K562 (cell line): ENCODE measurements around the gene ZSCAN22. TPM values are rescaled to one million over a fixed set of nuclear protein-coding genes. Genes with fewer than 3 reads are reported as not detected.

Experiments
- CBX1 ChIP-seq: sonication (generic); IDR thresholded peaks from 2 replicates; pipeline ENCODE4 v1.6.1; 2016; ENCODE audit warnings: antibody characterized with exemption, low read depth, mild to moderate bottlenecking
- CHD1 ChIP-seq: fragments of 200-600 bp; sonication (generic); IDR thresholded peaks from one replicate; pipeline ENCODE4 v1.6.1; 2012; ENCODE audit warnings: mild to moderate bottlenecking, moderate library complexity, low read length, inconsistent platforms
- GTF3C2 ChIP-seq: IDR thresholded peaks from 3 replicates; pipeline ENCODE4 v1.6.1; 2011; ENCODE audit warnings: borderline replicate concordance, mild to moderate bottlenecking, moderate library complexity; ENCODE audit not compliant: insufficient read length; ENCODE audit errors: extremely low read depth
- MAZ ChIP-seq, 2 experiments: fragments of 450-650 bp in 1 of 2; sonication (generic) in 1 of 2; formaldehyde crosslinking; IDR thresholded peaks in 1 of 2; conservative IDR thresholded peaks in 1 of 2; 2 replicates each; pipeline versions ENCODE4 v1.4.0 to v1.5.0; 2020; ENCODE audit warnings: mild to moderate bottlenecking in 1 of 2, missing genetic modification reagents in 1 of 2
- MBD1 ChIP-seq: fragments of 250-450 bp; sonication (Bioruptor Pico); IDR thresholded peaks from 2 replicates; pipeline ENCODE4 v1.8.0; 2022; ENCODE audit warnings: inconsistent platforms
- MYC ChIP-seq, 2 experiments: fragments of 250-450 bp in 1 of 2; sonication (Bioruptor Pico) in 1 of 2; IDR thresholded peaks; 2 replicates each; pipeline versions ENCODE4 v1.5.1 to v1.6.1; 2012 to 2021; ENCODE audit warnings: low read depth in 2 of 2, borderline replicate concordance in 1 of 2, improper control_type of control experiment in 1 of 2, low read length in 1 of 2, mild to moderate bottlenecking in 1 of 2, moderate library complexity in 1 of 2
- NFRKB ChIP-seq: fragments of 450-650 bp; IDR thresholded peaks from 2 replicates; pipeline ENCODE4 v1.6.1; 2016; ENCODE audit warnings: low read depth
- PRDM10 ChIP-seq: fragments of 450-650 bp; IDR thresholded peaks from 2 replicates; pipeline ENCODE4 v1.6.1; 2018; ENCODE audit not compliant: partially characterized antibody
- RNF2 ChIP-seq: sonication (generic); IDR thresholded peaks from 2 replicates; pipeline ENCODE4 v1.6.1; 2016
- SIN3B ChIP-seq: fragments of 450-650 bp; IDR thresholded peaks from 2 replicates; pipeline ENCODE4 v1.6.1; 2017; ENCODE audit warnings: low read depth, mild to moderate bottlenecking, moderate library complexity
- ZNF253 ChIP-seq: fragments of 250-450 bp; sonication (Bioruptor Pico); conservative IDR thresholded peaks from 2 replicates; pipeline ENCODE4 v1.6.1; 2021; ENCODE audit warnings: mild to moderate bottlenecking
- polyA plus RNA-seq, 8 experiments: library from polyadenylated mRNA; depleted of rRNA in 4 of 8; stranded (reverse) in 5 of 8; unstranded in 3 of 8; fragments of >200 nt; fragmentation: Nextera tagmentation in 2 of 8; fragmentation: Illumina TruSeq in 1 of 8; extraction: Ambion mirVana in 2 of 8; extraction: Trizol in 1 of 8; gene quantifications; 2 replicates each; pipeline versions ENCODE4 v1.2.1 to v1.2.3, GENCODE V29; 2011 to 2014; ENCODE audit warnings: inconsistent platforms in 1 of 8, missing spikeins in 1 of 8
- total RNA-seq, 7 experiments: library from RNA; depleted of rRNA in 6 of 7; stranded (reverse); fragments of >200 nt in 6 of 7; fragmentation: Illumina TruSeq in 2 of 7; extraction: Trizol in 2 of 7; gene quantifications; 2 replicates each; pipeline versions ENCODE4 v1.2.1 to v1.2.3, GENCODE V29; 2011 to 2021; ENCODE audit warnings: low replicate concordance in 1 of 7
- TF ChIP-seq, protein P1 (sequence below), 3 experiments: fragments of 200-800 bp in 1 of 3; fragments of 250-450 bp in 1 of 3; fragments of 450-650 bp in 1 of 3; sonication (Bioruptor Pico) in 1 of 3; sonication (Bioruptor generic) in 1 of 3; formaldehyde crosslinking in 1 of 3; IDR thresholded peaks; 2 replicates each; pipeline versions ENCODE4 v1.6.1 to v1.8.0; 2016 to 2022; ENCODE audit warnings: mild to moderate bottlenecking in 2 of 3, missing genetic modification characterization in 2 of 3, missing compliant biosample characterization in 1 of 3, moderate library complexity in 1 of 3

The ZSCAN22 gene
- total and polyA plus RNA-seq, 9 of the 15 experiments (the other 6 are each of a cell fraction or from before 2014, with no cell fraction given) = 0.98 to 5.3 (median 3.0) TPM

DNA sequence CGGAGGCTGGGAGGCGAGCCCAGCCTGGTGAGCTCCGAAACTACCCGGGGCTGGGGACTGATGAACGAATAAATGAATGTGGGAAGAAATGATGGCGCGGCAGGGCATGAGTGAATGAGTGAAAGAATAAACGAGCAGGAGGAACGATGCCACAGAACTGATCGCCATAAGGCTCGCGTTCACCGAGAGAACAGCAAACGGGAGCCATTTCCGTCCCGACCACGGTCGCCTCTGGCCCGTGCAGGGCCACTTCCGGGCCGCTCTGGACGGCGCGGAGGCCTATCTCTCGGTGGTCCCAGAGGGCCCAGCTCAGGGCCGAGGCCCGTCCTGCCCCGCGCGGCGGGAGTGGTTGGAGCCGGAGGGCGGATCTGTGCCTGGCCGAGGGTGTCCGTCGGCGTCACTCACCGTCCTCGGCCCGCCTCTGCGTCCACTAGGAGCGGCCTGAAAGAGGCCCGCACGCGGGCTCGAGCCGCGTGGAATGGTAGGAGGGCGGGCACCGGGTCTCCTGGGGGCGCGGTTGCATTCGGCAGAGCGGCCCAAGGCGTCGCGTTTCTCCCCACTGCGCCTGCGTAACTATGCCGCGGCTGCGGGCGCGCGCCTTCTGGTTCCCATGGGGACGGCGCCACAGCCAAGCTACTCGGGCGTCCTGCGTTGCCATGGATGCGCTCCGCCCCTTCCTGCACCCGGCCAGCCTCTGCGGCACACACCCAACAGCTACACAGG, 35.6 kb downstream of the ZSCAN22 start, which contains the start of gene ZNF497 (continued):
- TF ChIP-seq GTF3C2 (no peak), CBX1 (peak; percentile 56; the same call in 1 of the 2 replicates), MYC (IDR thresholded peaks at IDR 0.05; ENCODE audit: low read depth, low read length) (peak; percentile 87), MYC (CRISPR knock-in tag; IDR thresholded peaks at IDR 0.05; ENCODE audit: borderline replicate concordance, low read depth) (peak; percentile 69; the same call in 1 of the 2 replicates), RNF2 (no peak; the same call in none of the 2 replicates), MBD1 (no peak), ZNF253 (CRISPR knock-in tag) (no peak), CHD1 (no peak), NFRKB (peak; percentile 99), SIN3B (peak; percentile 87), MAZ (CRISPR knock-in tag; conservative IDR thresholded peaks at IDR 0.05 in 1 of 2, IDR thresholded peaks at IDR 0.05 in 1 of 2) (peak; percentile 12 to 64; a peak in 3 of 4 replicates), PRDM10 (peak; percentile 76)
- TF ChIP-seq, protein P1, sequence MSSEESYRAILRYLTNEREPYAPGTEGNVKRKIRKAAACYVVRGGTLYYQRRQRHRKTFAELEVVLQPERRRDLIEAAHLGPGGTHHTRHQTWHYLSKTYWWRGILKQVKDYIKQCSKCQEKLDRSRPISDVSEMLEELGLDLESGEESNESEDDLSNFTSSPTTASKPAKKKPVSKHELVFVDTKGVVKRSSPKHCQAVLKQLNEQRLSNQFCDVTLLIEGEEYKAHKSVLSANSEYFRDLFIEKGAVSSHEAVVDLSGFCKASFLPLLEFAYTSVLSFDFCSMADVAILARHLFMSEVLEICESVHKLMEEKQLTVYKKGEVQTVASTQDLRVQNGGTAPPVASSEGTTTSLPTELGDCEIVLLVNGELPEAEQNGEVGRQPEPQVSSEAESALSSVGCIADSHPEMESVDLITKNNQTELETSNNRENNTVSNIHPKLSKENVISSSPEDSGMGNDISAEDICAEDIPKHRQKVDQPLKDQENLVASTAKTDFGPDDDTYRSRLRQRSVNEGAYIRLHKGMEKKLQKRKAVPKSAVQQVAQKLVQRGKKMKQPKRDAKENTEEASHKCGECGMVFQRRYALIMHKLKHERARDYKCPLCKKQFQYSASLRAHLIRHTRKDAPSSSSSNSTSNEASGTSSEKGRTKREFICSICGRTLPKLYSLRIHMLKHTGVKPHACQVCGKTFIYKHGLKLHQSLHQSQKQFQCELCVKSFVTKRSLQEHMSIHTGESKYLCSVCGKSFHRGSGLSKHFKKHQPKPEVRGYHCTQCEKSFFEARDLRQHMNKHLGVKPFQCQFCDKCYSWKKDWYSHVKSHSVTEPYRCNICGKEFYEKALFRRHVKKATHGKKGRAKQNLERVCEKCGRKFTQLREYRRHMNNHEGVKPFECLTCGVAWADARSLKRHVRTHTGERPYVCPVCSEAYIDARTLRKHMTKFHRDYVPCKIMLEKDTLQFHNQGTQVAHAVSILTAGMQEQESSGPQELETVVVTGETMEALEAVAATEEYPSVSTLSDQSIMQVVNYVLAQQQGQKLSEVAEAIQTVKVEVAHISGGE (CRISPR knock-in tag; IDR thresholded peaks at IDR 0.05) = peak; percentile 67 to 97 (median 70); a peak in 5 of 6 replicates
